ENCODE results near the gene SYT7.
"Not testable (repeated sequence)": the region's sequence is repeated elsewhere in the genome, so short reads cannot be mapped to it uniquely, and the experiment has no call there.

The SYT7 gene, protein sequence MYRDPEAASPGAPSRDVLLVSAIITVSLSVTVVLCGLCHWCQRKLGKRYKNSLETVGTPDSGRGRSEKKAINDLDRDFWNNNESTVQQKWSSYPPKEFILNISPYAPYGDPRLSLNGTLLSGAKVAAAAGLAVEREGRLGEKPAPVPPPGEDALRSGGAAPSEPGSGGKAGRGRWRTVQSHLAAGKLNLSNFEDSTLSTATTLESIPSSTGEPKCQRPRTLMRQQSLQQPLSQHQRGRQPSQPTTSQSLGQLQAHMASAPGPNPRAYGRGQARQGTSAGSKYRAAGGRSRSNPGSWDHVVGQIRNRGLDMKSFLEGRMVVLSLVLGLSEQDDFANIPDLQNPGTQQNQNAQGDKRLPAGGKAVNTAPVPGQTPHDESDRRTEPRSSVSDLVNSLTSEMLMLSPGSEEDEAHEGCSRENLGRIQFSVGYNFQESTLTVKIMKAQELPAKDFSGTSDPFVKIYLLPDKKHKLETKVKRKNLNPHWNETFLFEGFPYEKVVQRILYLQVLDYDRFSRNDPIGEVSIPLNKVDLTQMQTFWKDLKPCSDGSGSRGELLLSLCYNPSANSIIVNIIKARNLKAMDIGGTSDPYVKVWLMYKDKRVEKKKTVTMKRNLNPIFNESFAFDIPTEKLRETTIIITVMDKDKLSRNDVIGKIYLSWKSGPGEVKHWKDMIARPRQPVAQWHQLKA

DNA sequence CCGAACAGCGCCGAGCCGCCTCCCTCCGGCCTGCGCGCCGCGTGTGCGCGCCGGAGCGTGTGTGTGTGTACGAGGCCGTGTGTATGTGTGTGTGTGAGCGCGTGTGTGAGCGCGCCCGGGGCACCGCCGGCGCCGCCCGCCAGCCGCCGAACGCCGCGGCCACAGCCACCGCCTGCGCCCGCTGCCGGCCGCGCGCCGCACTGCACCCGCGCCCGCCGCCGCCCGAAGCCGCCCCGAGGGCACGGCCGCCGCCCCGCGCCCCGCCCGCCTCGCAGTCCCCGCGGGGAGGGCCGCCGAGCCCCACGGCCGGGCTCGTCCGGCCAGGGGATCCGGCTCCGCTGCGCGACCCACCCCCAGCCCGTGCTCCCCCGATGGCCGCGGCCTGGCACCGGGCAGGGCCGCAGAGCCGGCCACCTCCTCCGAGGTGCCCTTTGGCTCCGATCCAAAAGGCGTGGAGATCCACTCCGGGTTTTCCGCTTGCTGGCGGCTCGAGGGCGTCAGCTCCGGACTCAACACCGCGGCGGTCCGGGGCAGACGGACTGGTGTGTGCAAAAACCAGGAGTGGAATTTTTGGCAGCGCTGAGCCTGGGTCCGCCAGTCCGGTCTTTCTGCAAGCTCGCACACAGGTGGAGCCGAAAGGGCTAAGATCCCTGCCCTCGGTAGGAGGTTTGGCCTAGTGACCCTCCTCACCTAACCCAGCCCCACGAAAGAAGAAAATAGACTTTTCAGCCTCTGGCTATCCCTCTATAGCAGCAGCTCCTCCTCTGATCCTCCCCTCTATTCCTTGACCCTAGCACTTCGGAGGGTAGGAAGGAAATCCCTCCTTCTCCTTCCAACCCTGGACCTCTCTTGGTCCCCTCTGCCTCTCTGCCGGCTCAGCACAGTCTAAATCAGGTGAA lies at the start of gene SYT7:
Gene SYT7, minus strand, starts transcription at position 47 of the 899 bp plus-strand sequence. CDS start 256 bp downstream, outside the sequence.
- peak; percentile 95 for DNase-seq (ENCODE audit: low spot score)

DNA sequence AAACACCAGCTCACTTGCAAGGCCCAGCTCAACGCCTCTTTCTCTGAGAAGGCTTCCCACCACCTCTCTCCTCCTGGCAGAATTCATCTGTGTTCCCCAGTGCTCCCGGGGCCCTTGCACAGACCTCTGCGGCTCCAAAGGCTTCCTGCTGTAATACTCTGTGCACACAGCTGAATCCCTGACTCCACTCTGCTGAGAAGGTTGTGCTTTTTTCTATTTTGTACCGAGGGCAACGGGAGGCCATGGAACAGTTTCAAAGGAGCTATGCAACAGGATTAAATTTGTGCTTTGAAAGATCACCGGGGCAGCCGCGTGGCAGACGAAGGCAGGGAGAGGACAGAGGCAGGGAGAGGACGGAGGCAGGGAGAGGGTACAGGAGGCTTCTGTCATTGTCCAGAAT lies 49.2 kb upstream of the SYT7 start:
- no peak for DNase-seq (ENCODE audit: low spot score)

DNA sequence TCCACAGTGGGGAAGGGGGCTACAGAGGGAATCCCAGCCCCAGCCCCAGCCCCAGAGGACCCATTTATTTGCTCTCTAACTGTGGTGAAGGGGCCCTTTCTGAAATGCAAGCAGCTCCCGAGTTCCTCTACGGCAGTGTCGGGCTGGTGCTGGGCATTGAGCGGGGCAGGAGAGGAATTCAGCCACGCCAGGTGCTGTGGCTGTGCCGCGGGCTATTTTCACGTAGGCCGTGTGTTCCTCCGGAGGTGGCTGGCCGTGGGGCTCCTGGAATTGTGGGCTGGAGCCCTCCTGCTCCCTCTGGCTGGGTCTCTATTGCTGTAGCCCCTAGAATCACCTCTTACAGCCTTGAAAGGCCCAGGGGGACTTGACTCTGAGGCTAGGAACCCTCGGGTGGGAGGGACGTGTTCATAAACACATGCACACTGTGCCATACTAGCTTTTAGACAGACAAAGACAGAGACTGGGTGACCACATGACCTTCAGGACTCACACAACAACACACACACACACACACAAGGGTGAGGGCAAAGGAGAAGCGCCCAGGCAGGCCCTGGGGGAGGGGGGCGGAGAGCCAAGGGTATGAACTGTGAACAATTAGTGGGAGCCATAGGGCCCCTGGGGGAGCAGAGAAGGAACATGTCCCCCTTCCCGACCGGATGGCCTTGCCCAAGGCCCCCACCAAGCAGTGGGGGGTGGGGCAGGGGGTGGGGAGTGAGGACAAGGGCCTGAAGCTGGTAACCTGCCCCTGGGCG lies 48.4 kb upstream of the SYT7 start:
- DNase-seq (ENCODE audit: low spot score): no peak

DNA sequence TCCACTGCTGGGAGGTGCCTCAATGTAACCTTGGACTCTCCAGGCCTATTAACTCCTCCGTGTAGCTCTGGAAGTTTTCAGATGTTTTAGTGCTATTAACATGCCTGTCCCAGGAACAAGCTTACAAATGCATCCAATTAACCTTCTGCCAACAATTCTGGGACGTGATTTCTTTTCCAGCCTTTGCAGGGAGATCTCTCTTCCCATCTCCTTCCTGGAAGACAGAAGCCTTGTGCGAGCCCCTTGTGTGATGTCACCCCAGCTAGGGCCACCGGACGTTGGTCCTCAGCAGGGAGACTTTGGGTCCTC lies 47.7 kb upstream of the SYT7 start:
- no peak for DNase-seq (ENCODE audit: low spot score)

DNA sequence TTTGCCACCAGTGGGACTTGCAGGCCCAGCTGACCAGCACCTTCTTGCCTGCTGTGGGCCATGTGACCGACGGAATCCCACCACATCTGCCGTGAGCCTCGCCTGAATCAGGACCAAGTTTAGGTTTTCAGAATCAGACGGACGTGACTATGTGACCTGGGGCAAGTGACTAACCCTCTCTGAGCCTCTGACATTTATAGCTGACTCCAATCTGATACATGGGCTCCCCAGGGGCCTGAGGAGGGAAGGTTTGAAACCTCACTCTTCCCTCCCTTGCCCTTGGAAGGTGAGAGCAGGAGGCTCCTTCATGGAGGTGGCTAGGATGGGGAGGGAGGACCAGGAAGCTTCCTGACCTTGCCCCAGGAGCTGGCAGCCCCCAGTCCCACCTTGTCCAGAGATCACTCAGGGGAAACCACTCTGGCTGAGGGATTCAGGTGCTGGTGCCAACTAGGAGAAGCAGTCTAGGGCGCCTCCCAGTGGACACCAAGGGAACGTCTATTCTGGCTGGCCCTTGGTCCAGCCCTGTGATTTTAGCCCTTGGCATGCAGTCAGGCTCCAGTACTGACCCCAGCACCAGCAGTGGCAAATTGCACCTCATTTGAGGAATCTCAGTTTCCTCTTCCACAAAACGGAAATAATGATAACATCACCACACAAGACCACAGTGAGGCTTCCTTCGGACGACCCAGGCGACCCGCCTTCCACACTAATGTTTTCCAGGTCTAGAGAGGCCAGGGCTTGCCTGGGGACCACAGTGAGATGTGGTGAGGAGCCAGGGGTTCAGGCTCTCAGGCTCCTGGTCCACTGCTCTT lies 47.2 kb upstream of the SYT7 start:
- DNase-seq (ENCODE audit: low spot score): peak; percentile 35

DNA sequence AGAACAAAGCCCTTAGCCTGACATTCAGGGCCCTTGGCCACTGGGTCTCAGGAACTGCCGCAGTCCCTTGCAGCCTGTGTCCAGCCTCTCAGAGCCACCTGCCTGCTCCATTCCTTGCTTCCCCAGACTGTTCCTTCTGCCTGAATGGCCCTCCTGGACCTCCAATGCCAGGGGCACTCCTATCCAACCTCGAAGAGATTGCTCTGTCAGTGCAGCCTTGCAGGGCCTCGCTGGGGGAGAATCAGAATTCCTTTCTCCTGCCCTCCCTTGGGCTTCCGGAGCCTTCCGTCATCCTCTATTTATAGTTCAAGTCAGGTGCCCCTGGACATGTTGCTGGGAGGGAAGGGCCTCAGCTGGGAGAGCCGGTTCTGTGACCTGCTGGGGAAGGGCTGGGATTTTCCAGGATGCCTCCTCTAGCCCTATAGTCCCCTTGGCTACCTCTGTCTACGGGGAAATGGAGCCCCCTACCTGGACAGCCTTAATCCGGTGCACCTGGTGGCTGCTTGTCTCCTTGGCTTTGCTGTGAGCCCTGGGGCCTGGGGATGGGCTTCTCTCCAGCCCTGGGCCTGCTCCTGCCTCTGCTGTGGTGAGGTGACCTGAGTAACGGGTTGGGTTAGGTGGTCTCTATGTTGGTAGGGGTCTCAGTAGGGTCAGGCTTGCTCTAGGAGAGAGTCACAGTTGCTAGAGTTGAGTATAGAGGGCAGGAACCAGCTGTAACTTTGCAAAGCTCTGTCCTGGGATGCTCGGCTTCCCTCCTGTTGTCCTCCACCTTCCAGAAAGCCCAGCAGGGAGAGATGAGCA lies 45.9 kb upstream of the SYT7 start:
- no peak for DNase-seq (ENCODE audit: low spot score)

DNA sequence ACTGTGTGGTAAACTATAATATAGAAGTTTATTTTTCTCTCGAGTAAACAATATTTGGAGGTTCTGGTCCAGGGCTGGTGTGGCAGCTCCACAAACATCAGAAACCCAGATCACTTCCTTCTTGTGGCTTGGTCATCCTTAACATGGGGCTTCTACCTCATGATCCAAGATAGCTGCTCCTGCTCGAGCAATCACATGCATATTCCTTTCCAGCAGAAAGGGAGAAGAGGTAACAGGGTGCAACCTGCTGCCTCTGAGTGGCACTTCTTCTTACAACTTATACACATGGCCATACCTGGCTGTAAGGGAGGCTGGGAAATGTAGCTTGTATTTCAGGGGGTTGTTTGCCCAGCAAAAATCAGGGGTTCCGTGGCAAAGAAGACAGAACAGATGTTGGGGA lies 44.6 kb upstream of the SYT7 start:
- no peak for DNase-seq (ENCODE audit: low spot score)

DNA sequence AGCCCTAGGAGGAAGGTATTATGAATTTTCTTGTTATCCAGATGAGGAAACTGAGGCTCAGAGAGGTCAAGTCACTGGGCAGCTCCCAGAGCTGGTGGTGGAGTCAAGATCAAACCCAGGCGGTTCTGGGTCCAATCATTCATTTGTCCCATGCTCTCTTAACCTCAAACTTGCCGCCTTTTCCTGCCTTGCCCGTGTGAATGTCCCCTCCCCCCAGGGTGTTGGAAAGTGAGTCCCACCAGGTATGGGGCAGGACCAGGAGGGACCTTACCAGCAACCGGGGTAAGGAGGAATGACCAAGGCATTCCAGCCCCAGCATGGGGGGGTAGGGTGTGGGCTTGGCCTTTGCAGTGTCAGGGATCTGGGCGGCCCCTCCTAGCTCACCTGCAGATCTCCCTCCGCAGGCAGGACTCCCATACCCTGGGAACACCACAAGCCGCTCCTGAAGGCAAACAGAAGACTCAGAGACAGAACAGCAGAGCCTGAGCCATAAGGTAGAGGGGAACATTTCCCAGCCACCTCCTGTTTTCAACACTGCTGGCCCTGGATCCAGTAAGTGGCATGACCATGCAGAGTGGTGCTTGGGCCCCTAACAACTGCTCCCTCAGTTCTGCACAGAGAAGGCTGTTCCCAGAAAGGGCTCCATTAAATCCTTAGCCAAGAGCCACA lies 41.2 kb upstream of the SYT7 start:
- DNase-seq (ENCODE audit: low spot score): no peak

DNA sequence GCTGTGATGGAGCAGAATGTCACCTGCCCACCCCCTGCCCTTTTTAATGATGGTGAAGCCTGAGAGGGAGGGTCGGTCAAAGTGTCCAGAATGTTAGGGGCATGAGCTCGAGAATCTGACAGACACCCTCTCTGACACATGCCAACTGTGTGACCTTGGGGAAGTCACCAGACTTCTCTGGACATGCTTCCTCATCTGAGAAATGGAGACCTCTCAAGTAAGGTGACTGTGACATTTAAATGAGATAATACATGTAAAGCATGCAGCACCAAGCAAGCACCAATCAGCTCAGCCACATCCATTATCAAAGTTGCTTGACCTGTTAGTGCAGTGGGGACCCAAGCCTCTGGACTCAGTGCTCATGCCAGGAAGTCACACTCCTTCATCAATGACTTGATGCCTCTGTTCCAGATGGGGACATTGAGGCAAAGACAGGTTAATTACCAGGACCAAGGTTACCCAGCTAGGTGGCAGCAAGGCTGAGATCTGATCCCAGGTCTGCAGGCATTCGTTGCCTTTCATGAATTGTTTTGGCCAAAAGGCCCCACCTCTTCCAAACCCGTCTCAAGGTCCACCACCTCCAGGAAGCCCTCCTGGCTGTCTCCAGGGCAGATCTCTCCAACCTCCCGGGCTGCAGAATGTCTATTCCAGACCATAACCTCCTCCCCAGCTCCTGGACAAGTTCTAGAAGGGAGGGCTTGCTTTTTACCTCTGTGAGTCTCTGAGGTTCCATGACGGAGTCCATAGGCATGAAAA lies 38.8 kb upstream of the SYT7 start:
- no peak for DNase-seq (ENCODE audit: low spot score)

DNA sequence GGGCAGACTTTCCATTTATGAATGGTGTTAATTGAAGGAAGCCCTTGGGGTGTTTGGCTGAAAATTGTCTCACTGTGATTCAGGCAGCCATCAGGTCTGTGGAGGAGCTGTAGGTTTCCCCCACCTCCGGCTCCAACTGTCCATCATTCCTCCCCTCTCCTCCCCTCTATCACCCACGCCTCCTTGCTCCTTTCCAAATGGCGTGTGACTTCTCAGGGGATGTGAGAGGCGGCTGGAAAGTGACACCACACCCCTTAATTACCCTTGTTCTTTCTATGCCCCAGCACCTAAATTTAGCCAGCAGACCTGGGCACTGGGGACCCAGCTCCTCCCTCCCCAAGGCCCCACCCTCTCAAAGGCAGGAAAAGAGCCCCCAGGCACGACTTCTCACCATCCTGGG lies 38.1 kb upstream of the SYT7 start:
- DNase-seq (ENCODE audit: low spot score): no peak

DNA sequence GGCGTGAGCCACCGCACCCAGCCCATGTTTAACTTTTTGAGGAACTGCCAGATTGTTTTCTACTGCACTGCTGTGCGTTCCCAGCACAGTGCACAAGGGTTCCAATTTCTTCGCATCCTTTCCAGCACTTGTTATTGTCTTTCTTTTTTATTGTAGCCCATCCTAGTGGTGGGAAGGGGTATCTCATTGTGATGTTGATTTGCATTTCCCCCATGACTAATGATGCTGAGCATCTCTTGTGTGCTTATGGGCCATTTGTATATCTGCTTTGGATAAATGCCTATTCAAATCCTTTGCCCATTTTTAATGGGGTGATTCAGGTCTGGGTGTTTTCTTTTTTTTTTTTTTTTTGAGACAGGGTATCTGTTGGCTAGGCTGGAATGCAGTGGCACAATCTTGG lies 36.6 kb upstream of the SYT7 start:
- no peak for DNase-seq (ENCODE audit: low spot score)

DNA sequence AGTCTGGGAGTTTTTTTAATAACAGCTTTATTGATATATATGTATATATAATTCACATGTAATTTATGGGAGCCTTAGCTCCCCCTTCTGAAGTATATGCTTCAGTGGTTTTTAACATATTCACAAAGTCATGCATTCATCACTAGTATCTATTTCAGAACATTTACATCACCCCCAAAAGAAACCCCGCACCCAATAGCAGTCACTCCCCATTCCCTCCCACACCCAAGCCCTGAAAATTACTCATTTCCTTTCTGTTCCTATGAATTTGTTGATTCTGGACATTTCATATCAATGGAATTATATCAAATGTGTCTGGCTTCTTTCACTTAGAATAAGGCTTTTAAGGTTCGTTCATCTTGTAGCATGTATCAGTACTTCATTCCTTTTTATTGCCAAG lies 35.6 kb upstream of the SYT7 start:
- DNase-seq (ENCODE audit: low spot score): no peak

DNA sequence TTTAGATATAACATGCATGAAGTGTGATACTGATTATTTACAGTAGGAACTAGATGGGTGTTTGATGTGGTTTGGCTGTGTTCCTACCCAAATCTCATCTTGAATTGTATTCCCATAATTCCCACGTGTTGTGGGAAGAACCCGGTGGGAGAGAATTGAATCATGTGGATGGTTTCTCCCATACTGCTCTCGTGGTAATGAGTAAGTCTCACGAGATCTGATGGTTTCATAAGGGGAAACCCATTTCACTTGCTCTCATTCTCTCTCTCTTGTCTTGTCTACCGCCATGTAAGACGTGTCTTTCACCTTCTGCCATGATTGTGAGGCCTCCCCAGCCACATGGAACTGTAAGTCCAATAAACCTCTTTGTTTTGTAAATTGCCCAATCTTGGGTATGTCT lies 33.9 kb upstream of the SYT7 start:
- DNase-seq (ENCODE audit: low spot score): not testable (repeated sequence)

DNA sequence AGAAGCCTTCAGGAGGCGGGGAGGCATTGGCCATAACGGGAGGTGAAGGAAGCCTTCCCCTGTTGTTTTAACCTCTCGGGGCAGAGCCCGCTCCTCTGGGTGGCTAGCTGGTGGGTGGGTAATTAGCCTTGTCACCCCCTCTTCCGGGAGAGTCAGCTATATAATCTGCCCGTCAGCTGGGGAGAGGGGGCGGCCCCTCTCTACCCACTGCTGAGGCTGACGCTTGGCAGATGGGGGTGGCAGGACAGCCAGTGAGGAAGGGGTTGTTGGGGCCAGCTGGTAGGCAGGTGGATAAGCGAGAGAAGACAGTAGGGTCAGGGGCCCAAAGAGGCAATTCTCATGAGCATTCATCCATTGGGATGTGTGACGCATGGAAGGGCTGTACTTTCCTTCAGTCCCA lies 33.0 kb upstream of the SYT7 start:
- no peak for DNase-seq (ENCODE audit: low spot score)

DNA sequence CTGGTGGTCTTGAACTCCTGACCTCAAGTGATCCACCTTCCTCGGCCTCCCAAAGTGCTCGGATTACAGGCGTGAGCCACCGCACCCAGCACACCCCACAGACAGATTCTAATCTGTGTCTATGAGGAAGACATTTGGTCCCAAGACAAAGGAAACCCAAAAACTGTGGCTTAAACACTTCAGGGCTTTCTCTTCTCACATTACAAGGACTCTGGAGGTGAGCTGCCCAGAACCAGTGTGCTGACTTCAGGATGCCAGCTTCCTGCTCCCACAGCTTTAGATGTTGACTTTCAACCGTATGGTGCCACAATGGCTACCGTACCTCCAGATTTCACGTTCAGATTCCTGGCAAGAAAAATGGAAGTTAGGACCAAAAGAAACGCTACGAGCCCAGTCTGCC lies 32.2 kb upstream of the SYT7 start:
- no peak for DNase-seq (ENCODE audit: low spot score)

DNA sequence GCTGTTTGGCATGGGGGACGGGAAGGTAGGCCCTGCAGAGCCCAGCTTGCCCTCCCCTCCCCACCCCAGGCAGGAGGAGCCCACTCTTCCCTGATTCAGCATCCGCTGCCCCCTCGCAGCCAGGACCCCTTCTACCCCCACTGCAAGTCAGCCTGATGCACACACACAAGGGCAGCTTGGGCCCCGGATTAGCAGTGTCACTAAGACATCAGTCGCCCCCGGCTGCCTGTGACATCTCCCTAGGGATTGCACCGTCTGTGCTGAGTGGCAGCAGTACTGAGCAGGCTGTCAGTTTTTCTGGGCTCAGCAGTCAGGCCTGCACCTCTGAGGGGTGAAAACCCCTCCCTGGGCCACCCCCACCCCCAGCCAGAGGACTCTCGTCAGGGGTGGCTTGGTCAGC lies 30.4 kb upstream of the SYT7 start:
- DNase-seq (ENCODE audit: low spot score): no peak

DNA sequence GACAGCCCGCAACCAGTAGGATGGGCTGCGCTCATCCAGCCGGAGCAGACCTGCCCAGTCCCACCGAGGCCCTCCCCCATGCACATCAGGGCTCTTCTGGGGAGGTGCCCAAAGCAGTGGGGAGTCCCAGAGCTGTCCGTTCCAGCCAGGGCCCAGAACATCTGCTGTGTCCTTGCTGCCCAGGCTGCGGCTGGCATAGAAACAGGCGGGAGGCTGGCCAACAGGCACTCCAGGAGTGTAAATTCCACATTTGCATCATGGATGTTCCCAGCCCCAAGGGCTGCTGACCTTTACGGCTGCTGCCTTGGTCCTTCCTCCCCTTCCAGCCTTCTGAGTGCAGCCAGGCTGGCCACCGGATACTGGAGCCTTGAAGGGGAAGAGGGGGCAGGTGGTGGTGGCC lies 30.0 kb upstream of the SYT7 start:
- DNase-seq (ENCODE audit: low spot score): no peak

DNA sequence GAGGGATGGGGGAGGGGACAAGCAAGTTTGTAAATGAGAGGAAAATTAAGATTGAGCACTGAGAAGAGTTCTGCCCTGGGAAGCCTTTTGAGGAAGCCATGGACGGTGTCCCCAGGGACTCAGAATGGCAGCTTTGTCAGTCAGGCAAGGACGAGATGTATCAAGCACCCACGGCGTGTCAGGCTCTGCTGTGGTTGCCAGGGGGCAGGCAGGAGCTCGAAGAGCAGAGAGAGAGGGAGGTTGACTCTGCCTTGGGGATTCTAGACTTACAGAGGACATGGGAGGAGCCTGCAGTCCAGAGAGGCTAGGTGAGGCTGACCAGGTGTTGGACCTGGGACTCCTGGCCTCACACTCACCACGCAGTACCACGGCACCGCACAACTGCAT lies 29.1 kb upstream of the SYT7 start:
- DNase-seq (ENCODE audit: low spot score): no peak

Measured in activated CD4-positive, alpha-beta T cell treated with anti-CD3 and anti-CD28 coated beads, Interleukin-2, Interleukin-4, amounts not matched to agents 100 ng/mL and 50 ng/mL, durations not matched to agents 16 hours and 8 hours (primary cell).